Heart left ventricle (tissue), 16 donors: Measurements from ENCODE around the gene SLC1A4. TPM values are rescaled to one million over a fixed set of nuclear protein-coding genes. Genes with fewer than 3 reads are reported as not detected.
A peak's percentile ranks its signal among the peaks of the same experiment; 100 is the strongest.

Source experiments
- ATAC-seq, 4 donors: fragments of 200-7000 bp; cut with Tn5 transposase; one replicate each; pipeline ENCODE4 v1.9.1; 2020 to 2022; ENCODE audit warnings: moderate library complexity in 4 of 4, mild to moderate bottlenecking in 3 of 4, moderate number of reproducible peaks in 1 of 4
- DNase-seq, 5 donors: peaks; one replicate each; pipeline ENCODE4 v3.0.0-alpha.2; 2020
- H3K27ac ChIP-seq, 12 donors: fragments of 200-600 bp; sonication (generic) in 4 of 12; one replicate each; pipeline versions ENCODE4 v1.5.0 to v1.8.0; 2016 to 2022; ENCODE audit warnings: mild to moderate bottlenecking in 2 of 12
- H3K27me3 ChIP-seq, 9 donors: fragments of 200-600 bp; sonication (generic) in 2 of 9; one replicate each; pipeline versions ENCODE4 v1.5.1 to v1.8.0; 2016 to 2022; ENCODE audit warnings: mild to moderate bottlenecking in 3 of 9
- H3K36me3 ChIP-seq, 9 donors: fragments of 200-600 bp; sonication (generic) in 2 of 9; one replicate each; pipeline versions ENCODE4 v1.5.0 to v1.8.0; 2018 to 2022; ENCODE audit warnings: mild to moderate bottlenecking in 2 of 9
- H3K4me1 ChIP-seq, 12 donors: fragments of 200-600 bp; sonication (generic) in 4 of 12; one replicate each; pipeline versions ENCODE4 v1.5.0 to v1.8.0; 2016 to 2022; ENCODE audit warnings: mild to moderate bottlenecking in 3 of 12
- H3K4me3 ChIP-seq, 12 donors: fragments of 200-600 bp; sonication (generic) in 4 of 12; one replicate each; pipeline versions ENCODE4 v1.5.0 to v1.8.0; 2017 to 2022; ENCODE audit warnings: mild to moderate bottlenecking in 9 of 12, moderate library complexity in 4 of 12
- H3K9me3 ChIP-seq, 12 donors: fragments of 200-600 bp; sonication (generic) in 4 of 12; one replicate each; pipeline versions ENCODE4 v1.5.0 to v1.8.0; 2016 to 2022; ENCODE audit warnings: mild to moderate bottlenecking in 1 of 12
- POLR2A ChIP-seq, 2 donors: fragments of 450-650 bp; IDR thresholded peaks; one replicate each; pipeline ENCODE4 v1.6.1; 2017; ENCODE audit warnings: antibody characterized with exemption in 2 of 2, mild to moderate bottlenecking in 2 of 2, moderate library complexity in 2 of 2
- WGBS, 4 donors: extraction: QIAGEN DNeasy Blood & Tissue Kit in 2 of 4; methylation state at CpG; one replicate each; pipeline versions ENCODE4 v1.1.5 to v1.1.7; 2013 to 2018; 5-methylcytosine and 5-hydroxymethylcytosine counted together
- intact Hi-C, 10 donors: fragments of 100-400 bp; cut with DNase I; formaldehyde crosslinking; loops; one replicate each; pipeline versions ENCODE4 v1.11.1 to v1.14.2; 2022
- polyA plus RNA-seq, 2 donors: library from polyadenylated mRNA; stranded (reverse); fragments of 200-250 nt; gene quantifications; one replicate each; pipeline ENCODE4 v1.2.3, GENCODE V29; 2013
- total RNA-seq, 9 donors: library from RNA; depleted of rRNA in 2 of 9; stranded (reverse); fragments of >200 nt in 2 of 9; fragmentation: NEBNext Ultra II Directional in 3 of 9; extraction: Animal tissue kit (Norgen Biotek cat#: 25700) in 3 of 9; gene quantifications; one replicate each; pipeline versions ENCODE4 v1.1.0 to v1.2.4, GENCODE V29; 2016 to 2023
- TF ChIP-seq, protein P1 (sequence below), 12 donors: fragments of 200-600 bp; sonication (generic) in 4 of 12; IDR thresholded peaks; one replicate each; pipeline versions ENCODE4 v1.5.0 to v1.8.0; 2018 to 2022; ENCODE audit warnings: antibody characterized with exemption in 12 of 12, mild to moderate bottlenecking in 5 of 12
- donor health status: ischemic (EF 13 %, LVEDD 7.1; RV severe dilation, severe dysfunction).
- donor health status: healthy with polysubstance abuse.
- donor health status: DM: no; HTN: yes; CAD: no.
- donor health status: DM: no; HTN: no; CAD: no.
- donor health status: ischemic (EF 25% LVEDD 6.9; RV normal size, moderate dysfunction).
- donor health status: ischemic (EF 25% LVEDD 5.7; RV mildly dilated, moderate dysfunction).
- donor health status: healthy.
- donor health status: DM: yes; HTN: yes; CAD: no.
- donor health status: ischemic (EF 35%, LVEDD 5.7; RV mildly dilated, moderate dysfunction).
- donor health status: nonischemic (EF 11% LVEDD 7.7; RV severe dilation, severe dysfunction).
- donor health status: DM: yes; HTN: yes; CAD: no.
- donor health status: PGD.
- donor health status: ischemic (EF 29% LVEDD 5.4; RV normal size, mild dysfunction).
- donor health status: nonischemic (EF 23%, LVEDD 6.1; RV moderate dilation, normal function).

Gene SLC1A4
- total and polyA plus RNA-seq, 11 donors, result 3.0 to 22.4 (median 10.8) TPM

DNA sequence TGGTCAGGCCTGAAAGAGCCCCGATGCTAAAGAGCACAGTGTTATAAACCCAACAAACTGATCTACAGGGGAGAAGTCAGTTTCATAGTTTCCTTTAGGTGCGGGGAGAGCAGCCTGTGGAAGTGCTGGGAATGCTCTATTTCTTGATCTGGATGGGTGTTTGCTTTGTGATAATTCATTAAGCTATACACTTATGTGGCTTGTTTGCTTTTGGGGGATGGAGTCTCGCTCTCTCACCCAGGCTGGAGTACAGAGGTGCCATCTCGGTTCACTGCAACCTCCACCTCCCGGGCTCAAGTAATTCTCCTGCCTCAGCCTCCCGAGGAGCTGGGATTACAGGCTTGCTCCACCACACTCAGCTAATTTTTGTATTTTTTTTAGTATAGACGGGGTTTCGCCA is 37.0 kb downstream of the SLC1A4 start:
- H3K36me3 ChIP-seq, result peaks cover 0 to 23% (median 14%) of the 10 kb centered on the region in 9 donors
- no peak for TF ChIP-seq POLR2A (IDR thresholded peaks at IDR 0.05)
- TF ChIP-seq, protein P1, sequence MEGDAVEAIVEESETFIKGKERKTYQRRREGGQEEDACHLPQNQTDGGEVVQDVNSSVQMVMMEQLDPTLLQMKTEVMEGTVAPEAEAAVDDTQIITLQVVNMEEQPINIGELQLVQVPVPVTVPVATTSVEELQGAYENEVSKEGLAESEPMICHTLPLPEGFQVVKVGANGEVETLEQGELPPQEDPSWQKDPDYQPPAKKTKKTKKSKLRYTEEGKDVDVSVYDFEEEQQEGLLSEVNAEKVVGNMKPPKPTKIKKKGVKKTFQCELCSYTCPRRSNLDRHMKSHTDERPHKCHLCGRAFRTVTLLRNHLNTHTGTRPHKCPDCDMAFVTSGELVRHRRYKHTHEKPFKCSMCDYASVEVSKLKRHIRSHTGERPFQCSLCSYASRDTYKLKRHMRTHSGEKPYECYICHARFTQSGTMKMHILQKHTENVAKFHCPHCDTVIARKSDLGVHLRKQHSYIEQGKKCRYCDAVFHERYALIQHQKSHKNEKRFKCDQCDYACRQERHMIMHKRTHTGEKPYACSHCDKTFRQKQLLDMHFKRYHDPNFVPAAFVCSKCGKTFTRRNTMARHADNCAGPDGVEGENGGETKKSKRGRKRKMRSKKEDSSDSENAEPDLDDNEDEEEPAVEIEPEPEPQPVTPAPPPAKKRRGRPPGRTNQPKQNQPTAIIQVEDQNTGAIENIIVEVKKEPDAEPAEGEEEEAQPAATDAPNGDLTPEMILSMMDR (IDR thresholded peaks at IDR 0.05), result no peak
- ATAC-seq (no peak), DNase-seq (no peak)
- no peaks in the 10 kb centered on the region for H3K27me3 ChIP-seq
- 94 to 99% (median 97%) methylated on average over 8 of the region's 8 CpGs for WGBS, 4 donors
- H3K27ac ChIP-seq, result peak overlapping the region in 1 of 12 donors; percentile 39
- intact Hi-C loops, result loop anchor here in 1 of 10 donors (10.0 kb wide), 1 partner anchor 431 kb away; no protein-coding TSS in a partner anchor
- H3K9me3 ChIP-seq, result no peaks in the 10 kb centered on the region
- H3K4me3 ChIP-seq, result no peak overlapping the region
- peaks cover 0 to 18% (median 3%) of the 10 kb centered on the region in 12 donors for H3K4me1 ChIP-seq

DNA sequence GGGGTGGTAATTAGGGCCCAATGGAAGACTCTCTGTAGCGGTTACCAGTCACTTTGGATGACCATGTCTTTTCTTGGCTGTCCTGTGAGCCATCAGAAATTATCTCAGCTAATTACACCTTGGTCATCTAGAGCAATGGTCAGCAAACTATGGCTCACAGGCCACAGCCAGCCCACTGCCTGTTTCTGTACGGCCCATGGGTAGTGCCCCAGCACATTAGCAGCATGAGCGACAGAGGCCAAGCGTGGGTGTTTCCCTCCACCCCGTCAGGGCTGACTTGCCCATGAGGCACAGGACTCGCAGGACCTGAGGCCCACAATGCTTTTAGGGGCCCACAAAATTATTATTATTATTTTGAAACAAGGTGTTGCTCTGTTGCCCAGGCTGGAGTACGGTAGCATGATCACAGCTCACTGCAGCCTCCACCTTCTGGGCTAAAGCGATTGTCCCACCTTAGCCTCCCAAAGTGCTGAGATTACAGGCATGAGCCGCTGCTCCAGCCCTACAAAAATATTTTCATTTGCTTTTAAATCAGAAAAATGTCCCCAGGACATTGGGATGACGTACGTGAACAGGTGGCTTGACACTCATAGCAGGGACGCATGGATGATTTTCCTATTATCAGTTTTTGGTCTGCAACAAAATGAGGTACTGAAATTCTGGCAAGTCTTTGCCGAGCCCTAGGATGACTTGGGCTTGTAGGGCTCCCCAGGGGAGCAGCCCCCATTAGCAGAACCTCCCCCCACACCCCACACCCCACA is 37.7 kb downstream of the SLC1A4 start:
- H3K4me3 ChIP-seq, result no peak overlapping the region
- intact Hi-C loops, result loop anchor here in 1 of 10 donors (10.0 kb wide), 1 partner anchor 432 kb away; no protein-coding TSS in a partner anchor
- peaks cover 0 to 16% (median 7%) of the 10 kb centered on the region in 9 donors for H3K36me3 ChIP-seq
- H3K4me1 ChIP-seq, result peaks cover 0 to 26% (median 4%) of the 10 kb centered on the region in 12 donors
- DNase-seq, result no peak
- TF ChIP-seq POLR2A (IDR thresholded peaks at IDR 0.05), result no peak
- TF ChIP-seq, protein P1 (IDR thresholded peaks at IDR 0.05), result no peak
- H3K27me3 ChIP-seq, result no peaks in the 10 kb centered on the region
- H3K27ac ChIP-seq, result no peak overlapping the region
- H3K9me3 ChIP-seq, result no peaks in the 10 kb centered on the region
- no peak for ATAC-seq
- 96 to 97% (median 97%) methylated on average over 13 of the region's 13 CpGs for WGBS, 4 donors

DNA sequence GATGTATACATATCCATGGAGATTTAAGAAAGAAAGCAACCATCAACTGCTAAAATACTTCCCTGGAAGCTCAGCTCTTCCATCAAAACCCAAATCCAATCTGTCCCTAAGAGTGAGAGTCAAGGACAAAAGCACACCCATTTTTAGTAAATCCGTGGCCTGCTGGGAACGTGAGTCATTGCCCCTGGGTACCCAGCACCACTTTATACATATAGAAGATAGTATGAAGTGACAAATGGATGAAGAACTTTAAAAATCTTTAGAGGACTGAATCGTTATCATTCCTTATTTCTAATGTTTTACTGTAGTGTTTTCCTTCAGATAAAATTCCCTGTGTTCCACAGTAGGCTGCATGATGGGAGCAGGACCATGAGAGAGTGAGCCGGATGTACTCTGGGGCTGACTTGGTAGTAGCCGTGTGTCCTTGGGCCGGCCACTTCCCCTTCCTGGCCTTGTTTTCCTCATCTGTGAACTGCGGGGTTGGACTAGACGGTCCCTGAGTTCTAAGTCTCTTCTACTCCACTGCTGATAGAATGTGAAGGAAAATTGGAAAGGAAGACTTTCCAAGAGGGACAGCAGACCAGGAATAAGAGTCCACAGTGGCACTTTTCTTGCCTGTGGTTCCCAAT is 38.5 kb downstream of the SLC1A4 start:
- DNase-seq (no peak), ATAC-seq (peak in 1 of 4 donors; percentile 66)
- Histone ChIP-seq H3K4me1 (peaks cover 0 to 33% (median 8%) of the 10 kb centered on the region in 12 donors), H3K27ac (no peak overlapping the region), H3K36me3 (peaks cover 0 to 14% (median 1%) of the 10 kb centered on the region in 9 donors), H3K4me3 (no peak overlapping the region), H3K27me3 (no peaks in the 10 kb centered on the region), H3K9me3 (no peaks in the 10 kb centered on the region)
- 68 to 76% (median 74%) methylated on average over 8 of the region's 8 CpGs for WGBS, 4 donors
- TF ChIP-seq, protein P1 (IDR thresholded peaks at IDR 0.05), result no peak
- TF ChIP-seq POLR2A (IDR thresholded peaks at IDR 0.05), result no peak
- intact Hi-C loops, result loop anchor here in 1 of 10 donors (10.0 kb wide), 1 partner anchor 433 kb away; no protein-coding TSS in a partner anchor
